NT2/D1 (cell line): ENCODE results near the gene UPK3A.

Source experiments
- DNase-seq: peaks from one replicate; pipeline ENCODE4 v3.0.0-alpha.2; 2011; ENCODE audit warnings: low read depth, low spot score
- H3K27me3 ChIP-seq: 2 replicates; pipeline ENCODE4 v1.6.0; 2011; ENCODE audit warnings: mild to moderate bottlenecking; ENCODE audit not compliant: insufficient read length, insufficient read depth
- H3K36me3 ChIP-seq: 2 replicates; pipeline ENCODE4 v1.6.1; 2011; ENCODE audit warnings: mild to moderate bottlenecking, low read length, mixed read lengths; ENCODE audit not compliant: insufficient read depth, insufficient read length
- H3K4me1 ChIP-seq: 2 replicates; pipeline ENCODE4 v1.5.1; 2011; ENCODE audit not compliant: insufficient read depth, insufficient read length
- H3K4me3 ChIP-seq: 2 replicates; pipeline ENCODE4 v1.5.1; 2011; ENCODE audit warnings: low read depth; ENCODE audit not compliant: insufficient read length
- H3K9ac ChIP-seq: 2 replicates; pipeline ENCODE4 v1.6.0; 2011; ENCODE audit warnings: low read depth; ENCODE audit not compliant: insufficient read length
- H3K9me3 ChIP-seq: 2 replicates; pipeline ENCODE4 v1.5.1; 2011; ENCODE audit warnings: mild to moderate bottlenecking, low read length; ENCODE audit not compliant: insufficient read depth
- SUZ12 ChIP-seq: IDR thresholded peaks from 2 replicates; pipeline ENCODE4 v1.6.1; 2011; ENCODE audit not compliant: insufficient read length, insufficient read depth; ENCODE audit errors: extremely low read depth
- YY1 ChIP-seq: IDR thresholded peaks from 2 replicates; pipeline ENCODE4 v1.6.1; 2011; ENCODE audit not compliant: insufficient read length, insufficient read depth
- ZNF274 ChIP-seq: IDR thresholded peaks from 2 replicates; pipeline ENCODE4 v1.6.1; 2011; ENCODE audit warnings: mild to moderate bottlenecking, low read depth, low read length

The UPK3A gene

DNA sequence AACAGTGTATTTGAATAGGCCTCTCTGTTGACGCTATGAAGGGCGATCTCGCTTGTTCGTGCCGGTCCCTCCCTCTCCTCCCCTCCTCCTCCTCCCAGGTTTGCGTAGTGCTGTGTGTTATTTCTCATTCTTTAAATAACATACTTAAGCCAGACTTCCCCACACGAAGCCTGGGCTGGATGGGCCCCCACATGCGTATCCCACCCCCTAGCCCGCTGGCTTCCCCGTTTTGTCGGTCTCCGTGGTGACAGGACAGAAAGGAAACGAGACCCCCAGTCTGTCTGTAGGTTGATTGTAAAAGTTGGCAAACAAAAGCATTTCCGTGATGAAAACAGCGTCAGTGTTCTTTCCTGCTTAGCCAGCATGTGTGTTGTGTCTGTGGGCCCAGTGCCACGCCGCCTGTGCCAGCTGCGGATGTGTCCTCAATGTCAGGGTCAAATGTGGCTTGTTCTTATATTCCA lies 52.3 kb downstream of the UPK3A start:
- Histone ChIP-seq H3K27me3 (no peaks in the 10 kb centered on the region), H3K9me3 (no peaks in the 10 kb centered on the region), H3K9ac (no peak overlapping the region), H3K36me3 (peaks cover 58% of the 10 kb centered on the region), H3K4me3 (no peak overlapping the region), H3K4me1 (no peaks in the 10 kb centered on the region)
- DNase-seq, result no peak
- no peak for TF ChIP-seq SUZ12
- no peak for TF ChIP-seq ZNF274
- TF ChIP-seq YY1, result no peak

GRCh38 chr22:45337536-45337935 lies 52.8 kb downstream of the UPK3A start:
- H3K9me3 ChIP-seq, result no peaks in the 10 kb centered on the region
- no peaks in the 10 kb centered on the region for H3K4me1 ChIP-seq
- TF ChIP-seq ZNF274 (no peak), SUZ12 (no peak)
- H3K27me3 ChIP-seq, result no peaks in the 10 kb centered on the region
- H3K9ac ChIP-seq, result no peak overlapping the region
- H3K4me3 ChIP-seq, result no peak overlapping the region
- peaks cover 56% of the 10 kb centered on the region for H3K36me3 ChIP-seq
- no peak for DNase-seq

DNA sequence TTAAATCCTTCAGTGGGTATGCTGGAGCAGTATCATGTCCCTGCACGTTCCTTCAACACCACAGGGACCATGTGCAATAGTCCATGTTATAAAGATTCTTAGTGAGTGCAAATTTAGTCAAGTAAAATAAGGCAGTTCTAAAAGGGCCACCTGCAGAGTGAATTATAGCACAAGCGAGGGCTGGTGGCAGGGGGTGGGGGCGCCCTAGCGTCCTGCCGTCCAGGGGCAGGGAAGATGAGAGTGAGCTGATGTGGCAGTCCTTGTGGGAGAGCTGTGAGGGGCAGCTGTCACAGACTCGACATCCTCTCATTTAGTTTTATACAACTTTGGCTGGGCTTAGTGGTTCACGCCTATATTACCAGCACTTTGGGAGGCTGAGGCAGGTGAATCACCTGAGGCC lies 54.0 kb downstream of the UPK3A start:
- no peak overlapping the region for H3K9ac ChIP-seq
- no peaks in the 10 kb centered on the region for H3K9me3 ChIP-seq
- H3K4me1 ChIP-seq, result no peaks in the 10 kb centered on the region
- TF ChIP-seq SUZ12, result no peak
- no peak for TF ChIP-seq ZNF274
- TF ChIP-seq YY1, result no peak
- no peaks in the 10 kb centered on the region for H3K27me3 ChIP-seq
- peaks cover 56% of the 10 kb centered on the region for H3K36me3 ChIP-seq
- H3K4me3 ChIP-seq, result no peak overlapping the region
- no peak for DNase-seq

- Histone ChIP-seq H3K9ac (no peak overlapping the region), H3K4me1 (no peaks in the 10 kb centered on the region), H3K4me3 (no peak overlapping the region), H3K9me3 (no peaks in the 10 kb centered on the region), H3K36me3 (peaks cover 45% of the 10 kb centered on the region), H3K27me3 (no peaks in the 10 kb centered on the region)
- DNase-seq, result no peak
- TF ChIP-seq YY1 (no peak), SUZ12 (no peak), ZNF274 (no peak)
Observed at GRCh38 chr22:45340323-45340722, 55.6 kb downstream of the UPK3A start.

- DNase-seq, result no peak
- Histone ChIP-seq H3K4me1 (no peaks in the 10 kb centered on the region), H3K9ac (no peak overlapping the region), H3K9me3 (no peaks in the 10 kb centered on the region), H3K4me3 (no peak overlapping the region), H3K27me3 (no peaks in the 10 kb centered on the region), H3K36me3 (peaks cover 35% of the 10 kb centered on the region)
- no peak for TF ChIP-seq SUZ12
- TF ChIP-seq ZNF274, result no peak
- no peak for TF ChIP-seq YY1
Observed at GRCh38 chr22:45341498-45341897, 56.7 kb downstream of the UPK3A start.

- H3K4me1 ChIP-seq, result no peaks in the 10 kb centered on the region
- H3K9me3 ChIP-seq, result no peaks in the 10 kb centered on the region
- DNase-seq, result no peak
- H3K27me3 ChIP-seq, result no peaks in the 10 kb centered on the region
- no peak overlapping the region for H3K9ac ChIP-seq
- no peak overlapping the region for H3K4me3 ChIP-seq
- TF ChIP-seq SUZ12 (no peak), YY1 (no peak)
- H3K36me3 ChIP-seq, result peaks cover 30% of the 10 kb centered on the region
Observed at GRCh38 chr22:45343143-45343542, 58.4 kb downstream of the UPK3A start.

DNA sequence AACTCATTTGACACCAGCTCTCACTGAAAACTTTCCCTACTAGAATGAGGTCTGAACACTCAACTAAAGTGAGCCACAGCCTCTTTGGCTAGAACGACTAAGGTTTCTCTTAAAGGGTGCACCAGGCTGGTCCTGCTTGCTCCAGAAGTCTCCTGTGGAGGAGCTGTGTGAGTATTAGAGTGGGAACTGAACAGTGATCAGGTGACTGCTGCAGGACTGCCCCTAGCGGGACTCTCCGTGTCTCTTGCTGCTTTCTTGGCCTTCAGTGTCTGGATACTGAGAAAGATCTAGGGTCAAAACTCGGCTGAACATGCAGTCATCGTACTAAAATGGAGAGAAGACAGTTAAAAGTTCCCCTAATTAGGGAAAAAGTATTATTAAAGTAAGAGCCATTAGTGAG lies 59.6 kb downstream of the UPK3A start:
- Histone ChIP-seq H3K9ac (no peak overlapping the region), H3K4me3 (no peak overlapping the region), H3K36me3 (peaks cover 30% of the 10 kb centered on the region), H3K27me3 (no peaks in the 10 kb centered on the region), H3K9me3 (no peaks in the 10 kb centered on the region), H3K4me1 (no peaks in the 10 kb centered on the region)
- TF ChIP-seq ZNF274 (no peak), YY1 (no peak), SUZ12 (no peak)
- no peak for DNase-seq
